SKM-1 (cell line): ENCODE data around the gene MN1.

ENCODE experiments used
- DNase-seq: peaks from one replicate; lab custom pipeline; 2025; ENCODE audit not compliant: unreplicated experiment; lab: John Stamatoyannopoulos, UW

The MN1 gene

DNA sequence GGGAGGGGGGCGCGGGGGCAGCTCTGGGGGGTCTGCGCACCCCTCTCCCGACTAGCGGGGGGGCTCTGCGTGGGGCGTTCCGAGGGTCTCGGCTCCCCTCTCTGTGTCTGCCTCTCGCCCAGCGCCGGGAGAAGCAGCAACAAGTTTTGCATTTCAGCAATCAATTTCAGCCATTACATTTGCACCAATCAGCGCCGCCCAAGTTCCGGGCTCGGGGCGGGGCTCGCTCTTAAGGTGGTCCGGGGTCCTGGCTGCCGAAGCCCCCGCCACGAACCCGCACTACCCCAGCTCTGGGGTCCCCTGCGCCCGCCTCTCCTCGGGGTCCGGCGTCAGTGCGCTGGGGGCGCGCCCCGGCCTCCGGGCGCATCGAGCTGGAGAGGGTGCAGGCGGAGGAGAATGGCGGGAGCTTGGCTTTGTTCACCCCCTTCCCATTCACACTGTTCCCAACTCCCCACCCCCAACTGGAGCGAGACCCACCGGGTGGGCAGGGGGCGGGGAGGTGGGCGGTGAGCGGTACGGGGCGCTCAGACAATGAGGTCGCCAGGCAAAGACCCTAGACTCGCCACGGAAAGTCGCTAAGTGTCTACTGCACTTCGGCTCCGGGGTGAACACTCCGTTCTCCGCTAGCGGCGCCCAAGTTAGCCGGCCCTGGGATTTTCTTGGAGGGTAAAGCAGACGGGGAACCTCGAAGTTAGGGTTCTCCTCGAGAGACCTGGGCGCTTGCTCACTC is at the start of gene MN1:
TSS of gene MN1 (minus strand) at position 141 of the 730 bp plus-strand sequence. CDS start 1,213 bp downstream, outside the sequence.
- no peak for DNase-seq

DNA sequence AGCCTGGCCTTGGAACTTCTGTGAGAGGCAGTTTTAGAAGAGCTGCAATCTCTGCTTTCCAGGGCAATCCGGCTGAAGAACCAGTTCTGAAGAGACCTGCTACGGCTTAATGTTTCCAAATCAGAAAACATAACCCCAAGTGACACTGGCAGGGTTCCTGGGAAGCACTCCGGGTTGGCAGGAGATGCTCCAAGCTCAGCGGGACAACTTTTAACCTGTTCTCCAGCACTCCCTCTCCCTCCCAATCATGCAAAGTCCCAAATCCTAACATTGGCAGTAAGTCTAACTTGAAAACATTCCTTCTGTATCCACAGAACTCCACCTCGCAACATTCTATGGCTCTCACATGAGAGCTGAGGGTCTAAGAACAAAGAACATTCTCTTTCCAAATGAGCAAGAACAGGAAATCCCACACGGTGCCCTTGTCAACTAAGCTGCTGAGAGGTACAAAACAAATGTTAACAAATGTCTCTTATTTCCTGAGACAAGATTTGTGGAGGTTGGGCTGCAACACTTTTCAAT is 48.5 kb upstream of the MN1 start:
- DNase-seq = no peak

DNA sequence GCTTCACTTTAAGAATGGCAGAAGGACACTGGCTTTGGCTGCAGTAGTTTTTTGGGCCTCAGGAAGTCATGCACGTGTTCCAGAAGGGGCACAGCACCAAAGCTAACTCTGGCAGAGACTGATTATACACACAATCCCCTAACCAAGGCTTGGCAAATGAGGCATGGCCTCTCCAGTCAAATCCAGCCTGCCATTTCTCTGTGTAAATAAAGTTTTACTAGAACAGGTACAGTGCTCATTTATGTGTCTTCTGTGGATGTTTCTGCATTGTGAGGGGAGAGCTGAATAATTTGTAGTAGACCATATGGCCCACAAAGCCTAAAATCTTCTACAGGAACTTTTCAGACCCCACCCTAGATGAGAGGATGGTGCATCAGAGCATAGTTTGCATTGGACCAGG is 46.4 kb upstream of the MN1 start:
- no peak for DNase-seq

DNA sequence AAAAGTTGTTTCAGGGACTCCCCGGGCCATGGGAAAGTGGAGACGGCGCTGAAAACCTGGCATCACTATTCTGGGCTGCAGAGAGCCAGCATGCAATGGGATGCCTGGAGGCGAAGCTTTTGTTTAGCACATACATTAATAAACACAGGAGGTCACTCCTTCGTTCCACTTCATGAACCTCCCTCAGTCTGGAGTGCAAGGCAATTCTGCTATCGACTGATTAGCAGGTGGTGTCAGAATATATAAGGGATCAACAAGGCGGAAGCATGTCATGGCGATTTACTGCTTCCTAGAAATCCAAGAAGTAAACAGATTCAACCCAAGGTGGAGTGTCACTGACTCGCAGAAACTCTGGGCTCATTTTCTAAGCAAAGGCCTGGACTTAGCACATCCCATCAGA is 45.4 kb upstream of the MN1 start:
- no peak for DNase-seq

DNA sequence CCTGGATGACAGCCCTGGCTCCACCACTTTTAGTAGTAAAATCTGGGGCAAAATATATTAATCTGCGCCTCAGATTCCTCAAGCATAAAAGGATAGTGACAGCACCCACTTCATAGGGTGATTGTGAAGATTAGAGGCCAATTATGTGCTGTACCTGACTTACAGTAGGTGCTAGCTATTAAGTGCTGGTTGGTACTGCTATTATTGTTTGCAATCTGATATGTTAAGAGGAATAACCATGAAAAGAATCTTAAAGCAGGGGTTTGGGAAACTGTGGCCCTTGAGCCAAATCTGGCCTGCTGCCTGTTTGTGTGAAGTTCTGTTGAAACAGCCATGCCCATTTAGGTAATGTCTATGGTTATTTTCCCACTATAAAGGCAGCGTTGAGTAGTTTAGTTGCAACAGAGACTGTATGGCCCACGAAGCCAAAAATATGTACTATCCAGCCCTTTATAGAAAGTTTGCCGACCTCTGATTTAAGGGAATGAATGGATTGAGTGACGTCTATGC is 44.7 kb upstream of the MN1 start:
- no peak for DNase-seq

DNA sequence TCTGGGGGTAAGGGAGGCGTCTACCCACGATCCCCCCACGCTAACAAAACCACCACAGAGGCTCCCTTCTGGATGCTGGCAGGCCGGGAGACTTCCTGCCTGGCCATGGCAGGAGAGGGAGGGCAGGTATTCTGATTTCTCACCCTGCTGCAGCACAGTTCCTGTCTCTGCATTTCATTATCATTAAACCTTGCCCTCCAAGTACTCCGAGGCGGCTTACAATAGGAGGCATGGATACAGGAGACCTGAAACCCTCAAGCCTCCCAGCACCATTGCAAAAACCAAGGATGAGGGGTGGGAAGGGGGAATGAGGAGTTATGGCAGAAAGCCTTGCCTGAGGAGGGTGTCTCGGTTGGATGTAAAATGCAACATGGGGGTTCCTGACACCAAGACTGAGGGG is 44.1 kb upstream of the MN1 start:
- DNase-seq = no peak

DNA sequence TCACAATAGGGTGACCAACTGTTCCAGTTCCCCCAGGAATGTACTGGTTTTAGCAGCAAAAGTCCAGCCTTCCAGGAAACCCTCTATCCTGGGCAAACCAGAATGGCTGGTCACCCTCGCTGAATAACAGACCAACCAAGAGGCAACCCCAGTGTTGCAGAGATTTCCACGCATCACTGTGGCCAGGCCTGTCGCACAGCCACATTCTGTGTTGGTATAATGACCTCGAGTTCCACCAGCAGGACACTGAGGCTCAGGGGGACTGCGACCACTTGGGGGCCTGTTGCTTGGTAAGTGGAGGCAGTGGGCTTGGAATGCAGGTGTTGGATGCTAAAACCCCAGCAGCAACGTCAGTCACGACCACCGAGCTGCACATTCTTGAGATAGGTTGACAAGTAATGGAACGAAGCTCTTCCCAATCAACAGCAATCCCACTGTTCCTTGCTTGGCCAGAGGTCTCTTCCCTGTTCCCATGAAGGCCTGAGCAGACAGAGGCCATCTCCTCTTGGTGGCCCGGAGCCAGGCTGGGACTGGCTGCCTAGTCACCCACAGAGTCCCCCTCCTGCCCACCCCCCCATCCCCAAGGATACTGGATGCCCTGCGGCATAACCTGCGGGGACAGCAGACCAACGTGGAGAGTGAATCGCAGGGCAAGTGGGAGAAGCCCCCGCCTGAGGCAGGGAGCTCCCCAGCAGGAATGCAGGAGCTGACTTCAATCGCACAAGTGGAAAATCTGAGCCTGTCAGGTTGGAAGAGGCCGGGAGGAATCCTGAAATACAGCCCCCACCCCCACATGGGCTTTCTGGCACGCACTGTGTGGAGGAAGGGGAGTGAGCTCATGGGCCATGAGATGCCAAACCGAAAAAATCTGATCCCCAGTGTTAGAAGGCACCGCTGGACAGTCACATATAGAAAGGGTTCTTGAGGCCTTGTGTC is 43.4 kb upstream of the MN1 start:
- DNase-seq = no peak

DNA sequence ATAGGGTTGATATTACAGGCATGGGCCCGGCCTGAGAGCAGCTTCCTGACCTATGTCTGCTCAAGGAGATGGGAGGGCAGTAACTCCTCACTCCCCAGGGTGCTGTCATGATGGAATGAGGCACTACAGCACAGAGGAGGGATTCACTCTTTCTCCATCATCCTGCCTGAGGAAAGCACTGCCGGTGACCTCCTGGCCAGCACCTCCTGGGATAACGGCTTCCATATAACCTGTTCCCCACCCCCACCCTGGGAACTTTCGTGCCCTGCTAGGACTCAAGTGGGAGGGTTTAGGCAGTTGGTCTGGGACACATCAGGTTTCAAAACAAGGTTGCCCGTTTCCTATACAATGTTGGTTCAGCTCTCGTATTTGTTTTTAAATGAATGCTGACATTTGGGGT is 42.7 kb upstream of the MN1 start:
- DNase-seq = no peak

DNA sequence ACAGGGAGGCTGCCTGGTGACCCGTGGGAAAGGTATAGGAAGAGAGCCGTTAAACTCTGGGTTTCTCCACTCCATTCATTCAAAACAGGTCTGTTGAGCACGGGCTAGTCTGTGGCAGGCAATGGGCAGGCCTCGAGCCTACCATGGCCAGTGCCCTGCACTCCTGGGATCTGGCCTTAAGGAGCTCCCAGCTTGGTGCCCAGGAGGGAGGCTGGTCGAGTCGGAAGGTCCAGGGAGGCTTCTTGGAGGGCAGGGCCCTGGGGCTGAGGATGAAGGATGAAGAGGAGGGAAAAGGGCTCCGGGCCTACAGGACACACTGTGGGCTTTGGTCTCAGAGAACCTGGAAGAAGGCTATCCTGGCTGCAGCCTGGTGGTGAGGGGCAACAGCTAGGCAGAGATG is 41.9 kb upstream of the MN1 start:
- DNase-seq = no peak

DNA sequence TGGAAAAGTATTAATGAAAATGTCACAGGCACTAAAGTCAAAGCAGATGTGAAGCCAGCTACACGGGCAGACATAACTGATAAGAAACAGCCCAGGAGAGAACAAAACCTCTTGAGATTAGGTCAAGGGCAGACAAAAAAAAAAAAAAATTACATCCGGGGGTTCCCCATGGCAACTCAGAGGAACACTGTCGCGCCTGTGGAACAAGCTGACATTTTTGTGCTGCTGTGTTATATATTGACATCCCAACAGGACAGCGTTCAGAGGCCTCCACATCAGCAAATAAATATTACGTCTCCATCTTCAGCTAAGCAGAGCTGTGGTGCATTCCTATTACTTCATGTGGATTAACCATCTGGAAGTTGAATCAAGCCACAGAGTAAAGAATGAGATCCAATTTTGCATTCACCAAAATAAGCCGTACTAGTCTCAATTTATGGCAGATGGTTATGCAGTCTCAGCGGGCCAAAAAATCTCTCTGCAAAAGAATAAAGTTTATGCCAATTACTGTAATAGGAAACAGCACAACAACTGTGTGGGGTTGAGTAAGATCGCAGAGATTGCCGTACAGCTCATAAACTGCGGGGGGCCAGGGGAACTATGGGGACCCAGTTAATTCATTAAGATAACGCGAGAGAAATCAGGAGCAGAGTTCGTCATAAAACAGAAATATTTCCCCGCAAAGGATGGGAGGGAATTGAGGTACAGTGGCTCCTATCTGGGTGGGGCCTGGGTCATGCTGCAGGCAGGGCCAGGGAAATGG is 41.3 kb upstream of the MN1 start:
- DNase-seq = no peak

DNA sequence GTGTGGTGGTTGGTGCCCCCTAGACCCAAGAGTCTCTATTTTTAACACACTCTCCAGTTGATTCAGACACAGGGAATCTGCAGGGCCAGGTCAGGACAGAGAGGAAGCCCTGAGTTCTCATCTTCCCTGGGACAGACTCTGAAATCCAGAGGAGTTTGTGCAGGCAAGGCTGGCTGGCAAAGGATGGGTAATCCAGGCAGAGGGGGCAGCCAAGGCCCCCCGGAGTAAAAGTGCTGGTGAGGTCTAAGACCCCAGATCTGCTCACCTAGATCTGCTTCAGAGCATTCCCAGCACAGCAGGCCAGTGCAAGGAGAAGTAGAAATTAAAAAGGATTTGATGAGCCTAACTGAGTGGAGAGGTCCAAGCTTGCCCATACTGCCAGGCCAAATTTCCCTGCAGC is 40.6 kb upstream of the MN1 start:
- DNase-seq = no peak

DNA sequence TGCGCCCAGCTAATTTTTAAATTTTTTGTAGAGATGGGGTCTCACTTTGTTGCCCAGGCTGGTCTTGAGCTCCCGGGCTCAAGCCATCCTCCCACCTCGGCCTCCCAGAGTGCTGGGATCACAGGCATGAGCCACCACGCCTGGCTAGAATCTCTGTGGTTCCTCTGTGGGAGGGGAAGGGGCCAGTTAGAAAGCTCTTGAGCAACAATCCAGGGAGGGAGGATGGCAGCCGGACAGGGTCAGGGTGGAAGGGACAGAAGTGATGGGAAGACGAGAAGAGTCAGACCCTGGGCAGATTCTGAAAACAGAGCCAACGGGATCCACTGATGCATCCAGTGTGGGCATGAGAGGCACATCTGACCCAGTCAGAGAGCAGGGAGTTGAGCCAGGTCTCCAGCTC is 38.9 kb upstream of the MN1 start:
- DNase-seq = no peak

DNA sequence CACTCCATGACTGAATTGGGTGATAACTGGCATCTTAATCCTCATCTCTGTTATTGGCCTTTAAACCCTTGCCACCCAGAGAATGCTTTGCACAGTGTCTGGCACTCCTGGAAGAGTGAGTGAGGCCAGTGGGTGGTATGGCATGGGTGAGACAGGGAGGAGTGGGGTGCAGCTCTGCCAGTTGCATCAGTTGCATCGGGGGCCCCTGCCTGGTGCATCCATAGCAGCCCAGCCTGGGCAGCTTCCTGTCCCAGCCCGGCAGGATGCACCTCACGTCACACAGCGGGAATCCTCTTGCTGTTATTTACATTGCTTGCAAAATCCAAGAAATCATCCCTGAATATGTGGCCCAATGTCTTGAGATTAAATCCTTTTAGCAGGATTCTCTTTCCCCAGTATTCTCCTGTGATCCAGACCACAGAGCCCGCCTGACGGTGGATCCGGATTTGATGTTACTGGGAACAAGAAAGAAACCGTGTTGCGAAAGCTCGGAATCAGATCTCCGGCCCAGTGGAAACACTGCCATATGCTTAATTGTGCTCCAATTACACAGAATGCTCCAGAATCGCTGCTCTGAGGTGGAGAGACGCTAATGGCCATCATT is 37.6 kb upstream of the MN1 start:
- no peak for DNase-seq

DNA sequence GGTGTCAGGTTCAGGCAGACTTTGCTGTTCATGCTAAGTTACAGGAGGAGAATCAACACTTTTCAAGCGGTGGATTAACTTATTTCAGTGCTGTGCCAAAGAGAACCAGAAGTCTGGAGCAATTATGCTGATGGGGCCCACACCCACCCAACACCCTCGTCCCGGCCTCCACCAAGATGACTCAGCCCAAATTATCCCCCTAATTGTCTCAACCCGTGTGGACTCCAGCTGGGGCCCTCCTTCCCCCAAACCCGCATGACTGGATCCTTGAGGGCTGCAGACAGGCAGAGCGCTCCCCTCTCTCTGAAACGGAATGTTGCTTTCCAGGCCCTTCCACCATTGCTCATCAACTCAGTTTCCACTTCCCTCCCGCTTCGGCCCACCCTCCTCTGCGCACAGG is 34.6 kb upstream of the MN1 start:
- DNase-seq = no peak

DNA sequence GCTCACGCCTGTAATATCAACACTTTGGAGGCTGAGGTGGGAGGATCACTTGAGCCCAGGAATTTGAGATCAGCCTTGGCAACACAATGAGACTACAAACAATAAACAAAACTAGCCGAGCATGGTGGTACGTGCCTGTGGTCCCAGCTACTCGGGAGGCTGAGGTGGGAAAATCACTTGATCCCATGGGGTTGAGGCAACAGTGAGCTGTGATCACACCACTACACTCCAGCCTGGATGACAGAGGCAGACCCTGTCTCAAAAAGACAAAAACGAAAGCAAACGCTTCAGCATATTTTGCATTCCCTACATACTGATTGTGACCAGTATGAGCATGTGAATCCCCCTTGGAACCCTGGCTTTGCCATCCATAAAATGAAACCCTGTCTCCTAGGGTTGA is 33.9 kb upstream of the MN1 start:
- DNase-seq = no peak

DNA sequence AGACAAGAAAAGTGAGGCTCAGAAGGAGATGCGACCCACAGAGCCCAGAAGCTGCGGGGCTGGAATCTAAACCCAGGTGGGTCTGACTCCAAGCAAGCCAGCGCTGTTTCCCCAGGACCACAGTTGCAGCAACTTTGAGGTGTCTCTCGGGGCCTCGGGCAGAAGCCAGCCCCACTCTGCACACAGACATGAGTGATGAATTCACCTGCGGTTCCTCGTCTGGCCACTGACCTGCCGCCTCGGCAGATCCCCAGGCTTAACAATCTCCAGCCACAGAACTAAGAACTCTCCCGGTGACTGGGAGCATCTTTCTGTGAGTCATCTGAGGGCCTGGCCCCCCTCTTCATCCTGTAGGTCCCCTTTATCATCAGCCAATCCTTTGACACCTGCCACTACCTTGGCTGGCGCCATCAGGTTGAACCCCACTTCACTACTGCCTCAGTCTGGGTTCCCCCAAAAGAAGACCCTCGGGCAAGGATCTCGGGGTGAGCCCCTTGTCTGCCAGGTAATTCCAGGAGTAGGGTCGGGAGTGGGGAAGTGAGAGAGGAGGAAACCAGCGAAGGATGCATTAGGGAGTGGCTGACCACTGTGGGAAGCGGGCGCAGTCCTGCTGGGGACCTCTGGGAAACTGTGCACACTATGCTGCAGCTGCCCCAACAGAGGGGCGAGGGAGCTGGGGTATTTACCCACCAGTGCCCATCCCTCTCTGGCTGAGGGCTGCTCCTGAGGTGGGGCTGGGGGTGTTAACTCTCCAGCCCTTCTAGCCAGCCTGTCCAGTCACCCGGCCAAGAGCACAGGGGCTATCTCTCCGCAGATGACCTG is 33.0 kb upstream of the MN1 start:
- no peak for DNase-seq

DNA sequence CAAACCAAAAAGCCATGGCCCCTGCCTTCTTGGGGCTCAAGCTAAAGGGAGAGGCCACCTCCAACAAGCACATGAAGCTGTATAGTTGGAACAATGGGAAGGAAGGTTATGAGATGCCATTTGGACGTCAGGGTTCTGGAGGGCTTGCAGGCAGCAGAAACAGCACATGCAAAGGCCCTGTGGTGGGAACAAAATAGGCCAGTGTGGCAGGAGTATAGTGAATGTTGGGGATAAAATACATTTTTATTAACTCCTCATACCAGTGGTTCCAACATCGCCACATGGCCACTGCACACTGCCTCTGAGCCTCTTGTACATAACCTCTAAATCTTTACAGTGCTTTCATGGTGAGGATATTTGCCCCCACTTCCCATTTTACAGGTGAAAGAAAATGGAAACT is 32.2 kb upstream of the MN1 start:
- no peak for DNase-seq

DNA sequence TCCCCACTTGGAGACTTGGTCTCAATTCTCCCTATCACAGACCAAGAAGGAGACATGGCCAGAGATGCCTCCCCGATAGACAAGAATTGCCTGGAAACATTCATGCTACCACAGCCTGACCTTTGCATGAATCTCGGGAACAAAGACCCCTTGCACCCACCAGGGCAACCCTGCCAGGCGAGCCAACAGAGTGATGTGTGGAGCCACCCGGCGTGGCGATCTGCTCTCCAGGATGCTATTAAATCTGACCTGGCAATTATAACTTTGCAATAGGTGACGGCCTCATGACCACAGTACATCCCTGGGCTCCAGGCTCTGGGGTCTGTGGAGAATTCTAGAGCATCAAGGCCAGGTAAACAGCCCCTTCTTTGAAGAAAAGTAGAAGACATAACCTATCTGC is 31.1 kb upstream of the MN1 start:
- DNase-seq = no peak

DNA sequence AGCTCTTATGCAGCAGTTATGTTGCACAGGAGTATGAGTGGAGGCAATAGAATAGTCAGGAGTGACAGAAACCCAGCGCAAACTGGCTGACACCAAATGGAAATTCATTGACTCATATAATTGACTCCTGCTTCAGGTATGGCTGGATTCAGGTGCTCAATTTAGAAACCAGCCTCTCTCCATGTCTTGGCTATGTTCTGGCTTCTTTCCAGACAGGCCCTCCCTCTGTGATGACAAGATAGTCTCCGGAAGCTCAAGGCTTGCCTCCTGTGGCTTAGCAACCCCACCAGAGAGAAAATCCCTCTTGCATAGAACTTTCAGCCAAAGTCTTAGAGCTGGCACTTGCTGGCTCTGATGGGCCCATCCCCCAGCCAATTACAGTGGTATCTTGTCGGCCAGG is 28.1 kb upstream of the MN1 start:
- no peak for DNase-seq
